Activated CD4-positive, alpha-beta T cell treated with anti-CD3 and anti-CD28 coated beads, Interleukin-2, amount 50 U/mL, for 24 hours (primary cell): ENCODE results near the gene LENG9.
"Not testable (repeated sequence)": the region's sequence is repeated elsewhere in the genome, so short reads cannot be mapped to it uniquely, and the experiment has no call there.

ENCODE experiments used
- DNase-seq, 2 donors: peaks; one replicate each; pipeline ENCODE4 v3.0.0-alpha.2; 2020; ENCODE audit warnings: low read depth in 1 of 2, low spot score in 1 of 2

Gene LENG9

DNA sequence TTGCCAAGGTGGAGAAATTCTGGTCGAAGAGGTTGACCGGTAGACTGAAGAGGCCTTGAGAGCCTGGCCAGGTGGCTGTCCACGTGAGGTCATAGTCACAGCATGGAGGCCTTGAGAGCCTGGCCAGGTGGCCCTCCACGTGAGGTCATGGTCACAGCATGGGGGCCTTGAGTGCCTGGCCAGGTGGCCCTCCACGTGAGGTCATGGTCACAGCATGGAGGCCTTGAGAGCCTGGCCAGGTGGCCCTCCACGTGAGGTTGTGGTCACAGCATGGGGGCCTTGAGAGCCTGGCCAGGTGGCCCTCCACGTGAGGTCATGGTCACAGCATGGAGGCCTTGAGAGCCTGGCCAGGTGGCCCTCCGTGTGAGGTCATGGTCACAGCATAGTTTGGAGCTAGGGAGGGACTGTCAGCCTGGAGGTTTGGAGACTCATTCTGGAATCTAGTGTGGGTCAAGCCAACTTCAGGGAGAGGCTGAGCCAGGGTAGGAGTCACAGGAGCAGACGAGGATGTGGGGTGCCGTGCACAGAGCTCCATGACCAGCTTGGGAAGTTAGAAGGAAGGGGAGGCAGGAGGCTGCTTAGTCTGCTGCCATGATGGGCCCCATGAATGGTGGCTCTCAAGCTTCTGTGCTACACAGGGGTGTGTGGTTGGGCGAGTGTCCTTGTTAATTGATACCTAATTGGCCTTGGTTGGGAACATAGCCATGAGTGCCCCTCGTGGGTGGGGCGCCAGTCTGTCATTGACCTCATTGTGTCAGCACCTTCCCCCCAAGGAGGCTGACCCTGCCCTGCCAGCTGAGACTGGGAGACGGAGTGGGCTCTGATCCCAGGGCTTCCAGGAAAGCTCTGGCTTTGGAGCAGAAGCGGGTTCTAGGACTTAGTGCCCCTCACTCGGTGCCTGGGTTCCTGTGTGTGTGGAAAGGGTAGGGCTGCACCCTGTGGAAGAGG, 4.0 kb downstream of the LENG9 start:
- DNase-seq, result no peak

DNA sequence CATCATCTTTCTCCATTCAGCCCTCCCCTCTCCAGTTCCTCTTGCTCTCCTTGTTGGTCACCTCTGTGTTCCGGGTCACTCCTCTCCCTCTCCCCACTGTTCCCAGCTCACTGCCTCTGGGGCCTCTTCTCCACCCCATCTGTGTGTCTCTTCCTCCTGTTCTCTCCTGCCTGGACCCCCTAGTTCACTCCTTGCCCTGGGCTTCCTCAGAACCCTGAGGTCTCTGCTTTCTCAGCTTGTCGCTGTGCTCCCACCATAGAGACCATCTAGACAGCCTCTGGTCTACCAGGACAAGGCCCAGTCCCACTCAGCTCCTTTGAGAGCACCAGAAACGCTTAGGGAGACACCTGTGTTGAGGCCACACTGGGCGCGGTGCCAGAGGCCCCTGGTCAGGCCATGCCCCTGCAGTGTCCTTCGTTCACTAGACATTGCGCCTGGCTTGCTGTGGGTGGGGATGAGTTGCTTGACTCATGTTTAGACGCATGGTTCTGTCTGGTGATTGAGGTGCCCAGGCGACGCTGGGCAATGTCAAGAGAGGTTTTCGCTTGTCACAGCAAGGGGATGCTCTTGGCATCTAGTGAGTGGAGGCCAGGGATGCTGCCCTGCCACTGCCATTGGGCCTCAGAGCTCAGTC, 4.8 kb downstream of the LENG9 start:
- no peak for DNase-seq

DNA sequence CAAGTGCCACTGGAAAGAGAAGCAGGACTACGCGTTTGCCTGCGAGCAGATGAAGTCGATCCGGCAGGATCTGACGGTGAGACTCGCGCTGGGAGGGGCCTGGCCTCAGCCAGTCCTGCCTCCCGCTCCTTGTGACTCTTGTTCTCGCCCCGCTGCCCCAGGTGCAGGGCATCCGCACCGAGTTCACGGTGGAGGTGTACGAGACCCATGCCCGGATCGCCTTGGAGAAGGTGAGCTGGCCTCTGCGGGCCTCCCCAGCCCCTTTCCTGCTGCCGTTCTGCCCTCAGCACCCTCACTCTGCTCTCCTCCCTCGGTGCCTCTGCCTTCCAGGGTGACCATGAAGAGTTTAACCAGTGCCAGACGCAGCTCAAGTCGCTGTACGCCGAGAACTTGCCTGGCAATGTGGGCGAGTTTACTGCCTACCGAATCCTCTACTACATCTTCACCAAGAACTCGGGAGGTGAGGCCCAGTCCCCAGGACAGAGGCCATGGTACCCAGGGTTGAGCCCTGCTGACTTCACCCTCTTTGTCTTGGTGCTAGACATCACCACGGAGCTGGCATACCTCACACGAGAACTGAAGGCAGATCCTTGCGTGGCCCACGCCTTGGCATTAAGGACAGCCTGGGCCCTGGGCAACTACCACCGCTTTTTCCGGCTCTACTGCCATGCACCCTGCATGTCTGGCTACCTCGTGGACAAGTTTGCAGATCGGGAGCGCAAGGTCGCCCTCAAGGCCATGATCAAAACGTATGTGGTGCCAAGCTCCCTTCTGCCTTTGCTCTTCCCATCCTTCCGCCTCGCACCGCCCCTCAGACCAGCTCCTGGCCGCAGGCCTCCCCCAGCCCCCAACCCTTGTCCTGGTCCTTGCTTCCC, 5.6 kb downstream of the LENG9 start:
- no peak for DNase-seq

DNA sequence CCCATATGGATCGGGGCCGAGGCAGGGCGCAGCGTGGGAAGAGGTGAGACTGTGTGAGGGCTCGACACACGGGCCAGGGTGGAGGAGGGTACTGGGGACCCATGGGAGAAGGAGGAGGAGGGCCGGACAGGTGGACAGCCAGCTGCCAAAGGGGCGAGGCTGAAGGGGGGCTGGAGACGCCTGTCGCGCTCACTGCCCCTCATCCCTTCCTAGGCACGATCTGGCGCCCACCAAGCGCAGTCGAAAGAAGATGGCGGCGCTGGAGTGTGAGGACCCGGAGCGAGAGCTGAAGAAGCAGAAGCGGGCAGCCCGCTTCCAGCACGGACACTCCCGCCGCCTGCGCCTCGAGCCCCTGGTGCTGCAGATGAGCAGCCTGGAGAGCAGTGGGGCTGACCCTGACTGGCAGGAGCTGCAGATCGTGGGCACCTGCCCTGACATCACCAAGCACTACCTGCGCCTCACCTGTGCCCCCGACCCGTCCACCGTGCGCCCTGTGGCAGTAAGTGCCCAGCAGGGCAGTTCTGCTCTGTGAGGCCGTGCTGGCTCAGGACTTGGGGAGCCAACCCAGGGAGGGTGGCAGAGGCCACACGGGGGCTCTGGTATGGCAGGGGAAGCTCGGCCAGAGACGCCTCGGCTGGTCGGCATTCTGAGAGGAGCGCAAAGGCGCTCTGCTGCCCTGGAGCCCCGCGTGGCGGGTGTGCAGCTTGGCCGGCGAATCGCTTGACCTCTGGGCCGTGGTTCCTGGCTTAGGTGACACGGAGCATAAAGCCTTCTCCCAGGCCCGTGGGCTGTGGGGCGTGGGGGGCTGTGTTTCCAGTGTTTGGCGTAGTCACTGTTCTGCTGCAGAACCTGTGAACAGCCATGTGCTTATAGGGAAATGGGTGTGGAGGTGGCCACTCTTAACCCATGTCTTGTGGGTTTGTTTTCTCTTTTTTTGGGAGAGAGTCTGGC, 6.9 kb downstream of the LENG9 start:
- no peak for DNase-seq

DNA sequence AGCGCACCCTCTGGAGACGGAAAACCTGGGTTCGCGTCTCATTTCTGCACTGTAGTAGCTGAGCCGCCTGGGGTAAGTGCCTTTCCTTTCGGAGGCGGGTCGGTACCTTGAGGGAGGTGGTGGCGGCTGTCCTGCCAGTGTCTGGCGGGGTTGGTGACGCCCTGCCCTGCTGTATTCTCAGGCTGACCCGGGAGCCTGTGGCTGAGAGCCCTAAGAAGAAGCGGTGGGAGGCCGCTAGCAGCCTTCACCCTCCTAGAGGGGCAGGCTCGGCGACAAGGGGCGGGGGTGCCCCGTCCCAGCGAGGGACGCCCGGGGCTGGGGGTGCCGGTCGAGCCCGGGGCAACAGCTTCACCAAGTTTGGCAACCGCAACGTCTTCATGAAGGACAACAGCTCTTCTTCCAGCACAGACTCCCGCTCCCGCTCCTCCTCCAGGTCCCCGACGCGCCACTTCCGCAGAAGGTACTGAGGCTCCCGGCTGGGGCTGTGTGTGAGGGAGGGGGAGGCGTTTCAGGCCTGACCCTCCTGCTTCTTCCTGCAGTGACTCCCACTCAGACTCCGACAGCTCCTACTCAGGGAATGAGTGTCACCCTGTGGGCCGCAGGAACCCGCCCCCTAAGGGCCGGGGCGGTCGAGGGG, 7.7 kb downstream of the LENG9 start:
- DNase-seq, result no peak

DNA sequence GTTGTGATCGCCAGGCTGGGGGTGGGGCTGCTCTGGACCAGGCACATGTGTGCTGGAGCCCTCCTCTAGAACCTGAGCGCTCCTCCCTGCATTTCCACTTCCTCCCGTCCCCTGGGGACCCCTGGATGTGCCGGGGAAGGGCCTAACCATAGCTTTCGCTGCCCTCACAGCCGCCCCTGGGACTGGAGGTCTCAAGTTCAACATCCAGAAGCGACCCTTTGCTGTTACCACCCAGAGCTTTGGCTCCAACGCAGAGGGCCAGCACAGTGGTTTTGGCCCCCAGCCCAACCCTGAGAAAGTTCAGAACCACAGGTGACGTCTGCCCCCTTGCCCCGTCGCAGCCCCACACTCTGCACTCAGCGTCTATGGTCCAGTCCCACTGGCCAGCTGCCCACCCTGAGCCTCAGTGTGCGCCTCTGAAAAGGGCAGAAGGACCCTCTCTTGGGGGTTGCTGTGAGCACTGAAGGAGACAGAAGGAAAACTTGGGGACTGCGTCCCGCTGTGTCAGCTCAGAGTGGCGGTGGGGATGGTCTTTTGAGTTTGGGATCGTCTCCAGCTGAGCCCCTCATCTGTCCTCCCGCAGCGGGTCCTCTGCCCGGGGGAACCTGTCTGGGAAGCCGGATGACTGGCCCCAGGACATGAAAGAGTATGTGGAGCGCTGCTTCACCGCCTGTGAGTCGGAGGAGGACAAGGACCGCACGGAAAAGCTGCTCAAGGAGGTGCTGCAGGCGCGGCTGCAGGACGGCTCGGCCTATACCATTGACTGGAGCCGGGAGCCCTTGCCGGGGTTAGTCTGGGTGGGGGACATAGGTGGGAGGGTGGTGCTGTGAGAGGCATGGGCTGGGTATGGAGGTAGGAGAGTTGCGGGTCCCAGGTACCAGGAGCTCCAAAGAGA, 8.6 kb downstream of the LENG9 start:
- no peak for DNase-seq

DNA sequence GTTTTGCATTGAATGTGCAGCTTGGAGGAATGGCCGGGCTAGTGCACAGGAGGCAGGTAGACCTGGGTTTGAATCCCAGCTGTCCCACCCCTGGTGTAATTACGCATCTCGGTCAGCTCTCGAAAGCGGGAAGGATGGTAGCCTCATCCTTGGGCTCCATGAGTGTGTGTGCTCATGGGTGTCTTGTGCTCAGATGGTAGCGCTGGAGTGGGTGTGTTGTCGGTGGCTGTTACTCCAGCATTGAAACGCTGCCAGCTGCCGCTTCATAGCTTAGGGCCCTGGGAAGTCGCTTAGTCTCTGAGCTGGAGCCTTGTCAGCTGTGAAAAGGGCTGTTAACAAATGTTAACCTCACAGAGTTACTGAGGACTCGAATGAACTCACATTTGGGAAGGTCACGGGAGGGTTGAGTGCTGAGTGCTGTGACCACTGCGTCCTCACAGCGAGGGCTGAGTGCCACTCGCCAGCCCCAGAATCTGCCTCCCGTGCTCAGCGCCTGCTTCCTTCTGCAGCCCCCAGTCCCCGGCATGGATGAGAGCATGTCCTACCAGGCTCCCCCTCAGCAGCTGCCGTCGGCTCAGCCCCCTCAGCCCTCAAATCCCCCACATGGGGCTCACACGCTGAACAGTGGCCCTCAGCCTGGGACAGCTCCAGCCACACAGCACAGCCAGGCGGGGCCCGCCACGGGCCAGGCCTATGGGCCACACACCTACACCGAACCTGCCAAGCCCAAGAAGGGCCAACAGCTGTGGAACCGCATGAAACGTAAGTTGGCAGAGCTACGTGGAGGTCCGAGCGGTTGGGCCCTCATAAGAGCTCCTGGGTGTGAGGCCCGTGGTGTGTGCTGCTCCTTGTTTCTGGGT, 9.4 kb downstream of the LENG9 start:
- DNase-seq, result no peak

DNA sequence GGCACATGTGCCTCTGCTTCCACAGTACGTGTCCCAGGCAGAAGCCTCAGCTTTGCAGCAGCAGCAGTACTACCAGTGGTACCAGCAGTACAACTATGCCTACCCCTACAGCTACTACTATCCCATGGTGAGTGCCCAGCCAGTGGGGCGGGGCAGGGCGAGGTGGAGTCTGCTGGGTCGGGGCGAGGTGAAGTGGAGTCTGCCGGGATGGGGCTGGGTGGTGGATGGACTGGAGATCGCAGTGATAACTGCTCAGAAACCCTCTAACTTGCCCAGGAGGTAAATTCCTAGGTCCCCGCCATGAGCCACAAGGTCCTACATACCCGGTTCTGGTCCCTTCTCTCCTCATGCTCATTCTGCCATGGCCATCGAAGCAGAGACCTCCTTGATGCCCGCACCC, 11.0 kb downstream of the LENG9 start:
- DNase-seq, result no peak

DNA sequence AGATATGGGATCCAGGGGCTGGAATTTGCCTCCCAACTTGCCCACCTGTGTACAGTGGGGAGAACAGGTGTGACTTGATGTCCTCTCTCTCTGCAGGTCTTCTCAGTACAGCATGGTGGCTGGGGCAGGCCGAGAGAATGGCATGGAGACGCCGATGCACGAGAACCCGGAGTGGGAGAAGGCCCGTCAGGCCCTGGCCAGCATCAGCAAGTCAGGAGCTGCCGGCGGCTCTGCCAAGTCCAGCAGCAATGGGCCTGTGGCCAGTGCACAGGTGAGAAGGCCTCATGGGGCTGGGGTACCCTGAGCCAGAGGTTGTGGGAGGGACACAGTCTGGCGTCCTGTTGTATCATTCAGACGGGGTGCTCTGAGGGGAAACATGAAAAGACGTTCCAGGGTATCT, 11.6 kb downstream of the LENG9 start:
- no peak for DNase-seq

DNA sequence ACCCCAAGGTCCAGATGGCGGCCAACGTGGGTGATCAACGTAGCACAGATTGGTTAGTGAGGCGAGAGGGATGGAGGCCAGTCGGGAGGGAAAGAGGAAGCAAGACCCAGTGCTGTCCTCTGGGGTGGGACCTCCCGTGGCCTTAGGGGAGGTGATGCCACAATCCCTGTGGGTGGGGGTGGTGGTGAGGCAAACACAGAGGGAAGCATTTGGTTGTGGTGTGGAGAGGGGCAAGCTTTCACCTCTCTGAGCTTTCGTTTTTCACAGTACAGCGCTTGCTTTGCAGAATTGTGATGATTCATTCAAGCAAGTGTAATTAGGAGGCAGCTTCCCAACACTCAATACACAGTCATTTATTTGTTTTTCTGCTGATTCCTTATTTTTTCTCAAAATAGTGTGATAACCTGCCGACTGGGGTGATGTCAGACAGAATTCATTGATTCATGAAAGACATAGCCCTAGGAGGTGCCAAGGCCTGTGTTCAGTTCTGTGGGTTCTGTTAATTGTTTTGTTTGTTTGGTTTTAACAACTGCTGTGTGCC, 12.2 kb downstream of the LENG9 start:
- no peak for DNase-seq

DNA sequence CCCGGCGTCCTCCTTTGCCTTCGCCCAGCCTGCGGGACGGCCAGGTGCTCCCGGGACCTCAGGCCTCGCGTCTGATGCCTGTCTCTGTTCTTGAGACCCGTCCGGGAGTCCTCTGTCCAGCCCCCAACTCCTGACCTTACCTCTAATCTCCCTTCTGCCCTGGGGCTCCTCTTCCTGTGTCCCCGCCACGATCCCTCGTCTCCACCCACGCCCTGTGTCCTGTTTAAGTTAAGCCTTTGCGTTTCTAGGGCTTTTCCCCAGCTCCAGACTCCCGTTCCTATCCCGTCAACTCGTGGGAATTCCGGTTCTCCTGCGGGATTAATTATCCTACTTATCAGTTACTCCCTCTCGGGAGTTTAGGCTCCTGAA, 13.9 kb downstream of the LENG9 start:
- no peak for DNase-seq

DNA sequence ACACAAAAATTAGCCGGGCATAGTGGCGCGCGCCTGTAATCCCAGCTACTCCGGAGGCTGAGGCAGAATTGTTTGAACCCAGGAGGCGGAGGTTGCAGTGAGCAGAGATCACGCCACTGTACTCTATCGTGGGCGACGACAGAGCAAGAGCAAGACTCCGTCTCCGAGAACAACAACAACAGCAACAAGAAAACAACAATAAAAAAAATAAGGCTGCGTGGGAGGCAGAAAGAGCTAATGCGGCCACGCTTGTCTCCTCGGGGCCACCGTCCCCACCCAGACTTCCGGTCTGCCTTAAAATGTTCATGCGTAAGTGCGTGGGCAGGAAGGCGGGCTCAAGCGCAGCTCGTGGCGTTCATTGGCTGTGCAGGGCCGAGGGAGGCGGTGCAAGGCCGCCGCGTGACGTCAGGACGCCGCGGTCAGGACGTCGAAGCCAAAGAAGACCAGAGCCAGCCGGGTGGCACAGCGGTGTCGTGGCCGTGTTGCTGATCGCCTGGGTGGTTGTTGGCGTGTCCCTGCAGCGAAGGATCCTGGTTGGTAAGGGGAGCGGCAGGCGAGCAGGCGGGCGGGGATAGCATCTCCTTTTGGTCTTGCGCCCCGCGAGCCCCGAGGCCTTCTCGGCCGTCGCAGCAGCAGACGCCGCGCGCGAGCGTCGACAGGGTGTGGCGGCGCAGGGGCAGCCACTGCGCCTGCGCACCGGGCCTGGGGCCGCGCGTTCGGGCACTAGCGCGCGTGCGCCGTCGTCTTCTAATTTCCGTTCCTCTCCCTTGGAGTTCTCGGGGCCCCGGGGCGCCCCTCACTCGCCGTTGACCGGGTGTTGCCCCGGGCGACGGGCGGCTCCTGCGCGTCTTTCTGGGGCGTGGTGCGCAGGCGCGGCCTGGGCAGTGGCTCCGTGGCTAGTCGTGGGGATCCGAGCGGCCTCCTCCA, 14.5 kb downstream of the LENG9 start, which contains the start of gene LENG8:
Gene LENG8, plus strand, starts transcription at position 426 of the 927 bp plus-strand sequence. CDS start 2,146 bp downstream, outside the sequence.
- DNase-seq, result peak; percentile 96 to 97

DNA sequence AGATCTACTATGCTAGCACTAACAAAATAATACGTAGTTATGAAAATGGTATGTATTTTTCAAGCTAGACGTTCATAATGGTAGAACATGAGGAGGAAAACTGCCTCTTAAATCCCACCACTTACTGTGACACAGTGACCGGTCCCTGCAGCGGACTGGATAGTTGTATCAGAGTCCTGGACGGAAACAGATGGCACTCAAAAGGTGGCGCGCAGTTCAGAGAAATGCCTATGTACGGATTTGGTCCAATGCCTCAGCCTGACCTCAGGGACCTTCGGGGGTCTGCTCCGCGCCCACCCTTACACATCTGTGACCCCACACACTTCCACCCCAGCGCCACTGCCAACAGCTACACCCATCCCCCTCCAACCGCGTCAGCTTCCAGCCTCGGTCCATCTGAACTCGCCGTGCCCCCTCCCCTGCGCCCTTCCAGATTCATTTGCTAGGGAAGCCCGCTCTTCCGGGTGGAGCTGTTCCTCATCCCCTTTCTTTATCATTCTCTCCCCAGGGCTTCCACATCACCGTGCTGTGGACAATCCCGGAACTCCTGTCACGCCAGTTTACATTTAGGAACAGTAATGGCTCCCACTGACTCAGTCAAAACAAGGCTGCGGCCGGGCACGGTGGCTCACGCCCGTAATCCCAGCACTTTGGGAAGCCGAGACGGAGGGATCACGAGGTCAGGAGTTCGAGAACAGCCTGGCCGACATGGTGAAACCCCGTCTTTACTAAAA, 15.4 kb downstream of the LENG9 start:
- peak in 1 of 2 donors; percentile 39 for DNase-seq

DNA sequence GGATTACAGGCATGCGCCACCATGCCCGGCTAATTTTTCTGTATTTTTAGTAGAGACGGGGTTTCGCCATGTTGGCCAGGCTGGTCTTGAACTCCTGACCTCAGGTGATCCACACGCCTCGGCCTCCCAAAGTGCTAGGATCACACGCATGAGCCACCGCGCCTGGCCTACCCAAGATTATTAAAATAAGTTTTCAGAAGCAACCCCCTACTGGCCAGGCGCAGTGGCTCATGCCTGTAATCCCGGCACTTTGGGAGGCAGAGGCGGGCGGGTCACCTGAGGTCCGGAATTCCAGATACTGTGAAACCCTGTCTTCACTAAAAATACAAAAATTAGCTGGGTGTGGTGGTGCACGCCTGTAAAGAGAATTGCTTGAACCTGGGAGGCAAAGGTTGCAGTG, 17.2 kb downstream of the LENG9 start:
- DNase-seq, result not testable (repeated sequence)

DNA sequence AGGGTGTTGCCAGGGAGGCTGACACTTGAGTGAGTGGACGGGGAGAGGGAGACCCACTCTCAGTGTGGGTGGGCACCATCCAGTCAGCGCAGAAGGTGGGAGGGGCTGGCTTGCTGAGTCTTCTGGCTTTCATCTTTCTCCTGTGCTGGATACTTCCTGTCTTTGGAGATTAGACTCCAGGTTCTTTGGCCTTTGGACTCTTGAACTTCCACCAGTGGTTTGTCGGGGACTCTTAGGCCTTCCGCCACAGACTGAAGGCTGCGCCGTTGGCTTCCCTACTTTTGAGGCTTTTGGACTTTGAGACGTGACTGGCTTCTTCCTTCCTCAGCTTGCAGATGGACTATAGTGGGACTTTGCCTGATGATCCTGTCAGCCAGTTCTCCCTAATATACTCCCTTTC, 18.8 kb downstream of the LENG9 start:
- no peak for DNase-seq

DNA sequence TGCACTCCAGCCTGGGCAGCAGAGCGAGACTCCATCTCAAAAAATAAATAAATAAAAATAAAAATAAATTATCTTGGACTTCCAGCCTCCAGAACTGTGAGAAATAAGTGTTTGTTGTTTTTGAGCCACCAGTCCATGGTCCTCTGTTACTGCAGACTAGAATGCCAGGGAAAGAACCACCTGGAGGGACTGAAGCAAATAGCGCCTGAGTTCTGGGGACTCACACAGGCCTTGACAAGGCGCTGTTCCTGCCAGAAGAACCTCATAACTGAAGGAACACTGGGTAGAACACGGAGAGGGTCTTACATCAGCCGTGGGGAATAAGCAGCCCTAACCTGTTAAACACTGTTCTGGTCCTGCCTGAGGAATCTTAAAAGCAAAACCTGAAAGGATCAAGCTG, 22.9 kb downstream of the LENG9 start:
- no peak for DNase-seq
